NCI-H2081 (cell line): ENCODE data around the gene DOCK1.
"Not testable (repeated sequence)": the region's sequence is repeated elsewhere in the genome, so short reads cannot be mapped to it uniquely, and the experiment has no call there.

ENCODE experiments used
- DNase-seq, 2 experiments: peaks; one replicate each; lab custom pipeline; 2025; lab: John Stamatoyannopoulos, UW

Gene DOCK1

GRCh38 chr10:126904818-126905701 lies at the start of gene DOCK1:
TSS of gene DOCK1 (plus strand) at chr10:126905428. CDS start at chr10:126905518, 90 bp downstream.
- peak; percentile 0 to 6 for DNase-seq

GRCh38 chr10:126857178-126857806 lies 47.9 kb upstream of the DOCK1 start:
- no peak for DNase-seq

GRCh38 chr10:126867567-126868365 lies 37.5 kb upstream of the DOCK1 start:
- no peak for DNase-seq

GRCh38 chr10:126868371-126868770 lies 36.9 kb upstream of the DOCK1 start:
- no peak for DNase-seq

GRCh38 chr10:126872135-126872534 lies 33.1 kb upstream of the DOCK1 start:
- DNase-seq = no peak

GRCh38 chr10:126872768-126873167 lies 32.5 kb upstream of the DOCK1 start:
- DNase-seq = no peak

GRCh38 chr10:126876456-126876855 lies 28.8 kb upstream of the DOCK1 start:
- no peak for DNase-seq

GRCh38 chr10:126877390-126877789 lies 27.8 kb upstream of the DOCK1 start:
- DNase-seq = no peak

GRCh38 chr10:126878594-126878993 lies 26.6 kb upstream of the DOCK1 start:
- DNase-seq = no peak

- no peak for DNase-seq
Observed at GRCh38 chr10:126880926-126881325, 24.3 kb upstream of the DOCK1 start.

GRCh38 chr10:126882055-126882454 lies 23.2 kb upstream of the DOCK1 start:
- not testable (repeated sequence) for DNase-seq

GRCh38 chr10:126888436-126888835 lies 16.8 kb upstream of the DOCK1 start:
- not testable (repeated sequence) for DNase-seq

- DNase-seq = no peak
Observed at GRCh38 chr10:126889421-126889820, 15.8 kb upstream of the DOCK1 start.

GRCh38 chr10:126890797-126891196 lies 14.4 kb upstream of the DOCK1 start:
- not testable (repeated sequence) for DNase-seq

- no peak for DNase-seq
Observed at GRCh38 chr10:126892226-126893175, 12.7 kb upstream of the DOCK1 start.

- no peak for DNase-seq
Observed at GRCh38 chr10:126893206-126893605, 12.0 kb upstream of the DOCK1 start.

GRCh38 chr10:126893841-126894240 lies 11.4 kb upstream of the DOCK1 start:
- no peak for DNase-seq

GRCh38 chr10:126895214-126895781 lies 9.9 kb upstream of the DOCK1 start:
- DNase-seq = no peak

- no peak for DNase-seq
Observed at GRCh38 chr10:126898460-126898859, 6.8 kb upstream of the DOCK1 start.

GRCh38 chr10:126899529-126899928 lies 5.7 kb upstream of the DOCK1 start:
- DNase-seq = not testable (repeated sequence)

GRCh38 chr10:126902157-126902556 lies 3.1 kb upstream of the DOCK1 start:
- DNase-seq = no peak
